ENCODE data around the gene KRT6B.

Gene KRT6B

DNA sequence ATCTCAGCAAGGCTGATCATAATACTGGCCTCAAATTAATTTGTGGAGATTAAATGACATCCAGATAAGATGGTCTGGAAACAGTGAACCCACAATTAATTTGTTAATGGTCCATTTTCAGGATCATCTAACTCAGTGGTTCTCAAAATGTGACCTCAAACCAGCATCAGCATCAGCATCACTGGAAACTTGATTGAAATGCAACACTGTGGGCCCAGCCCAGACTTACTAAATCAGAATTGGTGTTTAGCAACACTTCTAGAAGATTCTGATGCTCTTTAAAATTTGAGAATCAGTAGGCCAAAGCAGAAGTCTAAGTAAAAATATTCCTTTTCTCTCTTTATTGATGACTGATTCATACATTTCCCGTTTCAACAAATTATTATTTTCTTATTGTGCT lies 35.2 kb downstream of the KRT6B start:
- H3K27ac ChIP-seq (replicated peaks), result no peak overlapping the region
- TF ChIP-seq SPI1 (IDR thresholded peaks at IDR 0.05; ENCODE audit: borderline replicate concordance, low read depth), result no peak
- TF ChIP-seq, protein P1, sequence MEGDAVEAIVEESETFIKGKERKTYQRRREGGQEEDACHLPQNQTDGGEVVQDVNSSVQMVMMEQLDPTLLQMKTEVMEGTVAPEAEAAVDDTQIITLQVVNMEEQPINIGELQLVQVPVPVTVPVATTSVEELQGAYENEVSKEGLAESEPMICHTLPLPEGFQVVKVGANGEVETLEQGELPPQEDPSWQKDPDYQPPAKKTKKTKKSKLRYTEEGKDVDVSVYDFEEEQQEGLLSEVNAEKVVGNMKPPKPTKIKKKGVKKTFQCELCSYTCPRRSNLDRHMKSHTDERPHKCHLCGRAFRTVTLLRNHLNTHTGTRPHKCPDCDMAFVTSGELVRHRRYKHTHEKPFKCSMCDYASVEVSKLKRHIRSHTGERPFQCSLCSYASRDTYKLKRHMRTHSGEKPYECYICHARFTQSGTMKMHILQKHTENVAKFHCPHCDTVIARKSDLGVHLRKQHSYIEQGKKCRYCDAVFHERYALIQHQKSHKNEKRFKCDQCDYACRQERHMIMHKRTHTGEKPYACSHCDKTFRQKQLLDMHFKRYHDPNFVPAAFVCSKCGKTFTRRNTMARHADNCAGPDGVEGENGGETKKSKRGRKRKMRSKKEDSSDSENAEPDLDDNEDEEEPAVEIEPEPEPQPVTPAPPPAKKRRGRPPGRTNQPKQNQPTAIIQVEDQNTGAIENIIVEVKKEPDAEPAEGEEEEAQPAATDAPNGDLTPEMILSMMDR (IDR thresholded peaks at IDR 0.05; ENCODE audit: insufficient read depth, low read length), result no peak

DNA sequence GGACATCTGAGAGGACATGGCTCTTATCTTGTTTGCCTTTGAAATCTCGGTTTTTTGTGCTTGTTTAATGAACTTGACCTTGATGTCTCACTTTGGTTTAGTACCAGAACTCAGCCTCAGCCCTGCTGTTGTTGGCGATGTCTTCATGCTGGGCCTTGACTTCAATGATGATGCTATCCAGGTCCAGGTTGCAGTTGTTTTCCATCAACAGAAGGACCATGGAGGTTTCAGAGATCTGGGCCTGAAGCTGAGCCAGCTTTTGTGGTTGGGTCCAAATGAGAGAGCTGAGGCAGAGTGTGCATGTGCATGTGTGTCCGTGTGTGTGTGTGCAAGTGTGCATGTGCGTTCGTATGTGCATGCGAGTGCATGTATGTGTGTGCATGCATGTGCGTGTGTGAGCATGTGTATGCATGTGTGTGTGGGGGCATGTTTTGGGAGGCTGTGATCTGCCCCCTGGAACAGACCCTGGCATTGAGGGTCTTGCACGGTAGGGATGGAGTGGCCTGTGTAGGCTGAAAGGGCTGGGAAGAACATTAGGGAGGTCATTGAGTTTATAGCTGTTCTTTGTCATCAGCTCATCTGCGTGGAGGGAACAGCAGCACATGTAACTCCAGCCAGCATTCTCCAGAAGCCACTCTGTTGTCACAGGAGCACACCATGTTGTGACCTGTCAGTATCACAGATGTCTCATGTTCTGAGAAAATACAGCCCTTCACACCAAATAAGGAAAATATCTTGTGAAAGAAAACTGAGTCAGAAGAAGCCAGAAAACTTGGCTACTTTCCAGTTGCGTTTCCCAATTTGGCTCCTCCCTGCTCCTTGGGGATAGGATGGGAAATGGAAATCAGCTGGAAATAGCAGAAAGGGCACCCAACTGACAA lies 35.8 kb downstream of the KRT6B start:
- Histone ChIP-seq H3K27ac (replicated peaks) (no peak overlapping the region), H3K4me3 (replicated peaks; ENCODE audit: insufficient read depth, low read length) (no peak overlapping the region), H3K27me3 (ENCODE audit: insufficient read depth, poor library complexity, severe bottlenecking) (no peaks in the 10 kb centered on the region)
- TF ChIP-seq, protein P1 (IDR thresholded peaks at IDR 0.05; ENCODE audit: insufficient read depth, low read length), result no peak
- TF ChIP-seq SPI1 (IDR thresholded peaks at IDR 0.05; ENCODE audit: borderline replicate concordance, low read depth), result no peak
- no peak for TF ChIP-seq GABPA (IDR thresholded peaks at IDR 0.05; ENCODE audit: low read depth)
- TF ChIP-seq POLR2AphosphoS5 (IDR thresholded peaks at IDR 0.05; ENCODE audit: low read depth), result no peak
- TF ChIP-seq, protein P2, sequence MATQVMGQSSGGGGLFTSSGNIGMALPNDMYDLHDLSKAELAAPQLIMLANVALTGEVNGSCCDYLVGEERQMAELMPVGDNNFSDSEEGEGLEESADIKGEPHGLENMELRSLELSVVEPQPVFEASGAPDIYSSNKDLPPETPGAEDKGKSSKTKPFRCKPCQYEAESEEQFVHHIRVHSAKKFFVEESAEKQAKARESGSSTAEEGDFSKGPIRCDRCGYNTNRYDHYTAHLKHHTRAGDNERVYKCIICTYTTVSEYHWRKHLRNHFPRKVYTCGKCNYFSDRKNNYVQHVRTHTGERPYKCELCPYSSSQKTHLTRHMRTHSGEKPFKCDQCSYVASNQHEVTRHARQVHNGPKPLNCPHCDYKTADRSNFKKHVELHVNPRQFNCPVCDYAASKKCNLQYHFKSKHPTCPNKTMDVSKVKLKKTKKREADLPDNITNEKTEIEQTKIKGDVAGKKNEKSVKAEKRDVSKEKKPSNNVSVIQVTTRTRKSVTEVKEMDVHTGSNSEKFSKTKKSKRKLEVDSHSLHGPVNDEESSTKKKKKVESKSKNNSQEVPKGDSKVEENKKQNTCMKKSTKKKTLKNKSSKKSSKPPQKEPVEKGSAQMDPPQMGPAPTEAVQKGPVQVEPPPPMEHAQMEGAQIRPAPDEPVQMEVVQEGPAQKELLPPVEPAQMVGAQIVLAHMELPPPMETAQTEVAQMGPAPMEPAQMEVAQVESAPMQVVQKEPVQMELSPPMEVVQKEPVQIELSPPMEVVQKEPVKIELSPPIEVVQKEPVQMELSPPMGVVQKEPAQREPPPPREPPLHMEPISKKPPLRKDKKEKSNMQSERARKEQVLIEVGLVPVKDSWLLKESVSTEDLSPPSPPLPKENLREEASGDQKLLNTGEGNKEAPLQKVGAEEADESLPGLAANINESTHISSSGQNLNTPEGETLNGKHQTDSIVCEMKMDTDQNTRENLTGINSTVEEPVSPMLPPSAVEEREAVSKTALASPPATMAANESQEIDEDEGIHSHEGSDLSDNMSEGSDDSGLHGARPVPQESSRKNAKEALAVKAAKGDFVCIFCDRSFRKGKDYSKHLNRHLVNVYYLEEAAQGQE (IDR thresholded peaks at IDR 0.05; ENCODE audit: insufficient replicate concordance, low read depth), result no peak
- DNase-seq (ENCODE audit: low read depth in 1 of 2, low spot score in 1 of 2), result no peak

More for the DNA sequence above, 35.2 kb downstream of the KRT6B start:
- Histone ChIP-seq H3K27me3 (ENCODE audit: insufficient read depth, poor library complexity, severe bottlenecking) (no peaks in the 10 kb centered on the region), H3K4me3 (replicated peaks; ENCODE audit: insufficient read depth, low read length) (no peak overlapping the region)
- DNase-seq (ENCODE audit: low read depth in 1 of 2, low spot score in 1 of 2), result no peak

DNA sequence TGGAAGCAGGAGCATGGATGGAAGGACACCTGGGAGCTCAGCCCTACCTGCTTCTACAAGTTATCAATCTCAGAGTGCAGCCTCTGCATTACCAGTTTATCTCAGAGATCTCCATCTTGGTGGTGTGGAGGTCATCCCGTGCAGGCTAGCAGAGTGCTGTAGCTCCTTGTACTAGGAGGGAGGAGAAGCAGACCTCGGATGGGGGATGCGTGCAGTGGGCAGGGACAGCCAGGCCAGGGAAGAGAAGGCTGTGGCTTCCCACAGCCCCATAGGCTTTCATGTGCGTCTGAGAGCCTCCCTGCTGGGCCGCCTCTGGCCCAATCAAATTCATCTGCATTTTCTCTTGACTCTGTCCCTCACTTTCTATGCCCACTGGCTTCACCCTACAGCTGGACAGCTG lies 37.0 kb downstream of the KRT6B start:
- TF ChIP-seq SPI1 (IDR thresholded peaks at IDR 0.05; ENCODE audit: borderline replicate concordance, low read depth), result no peak
- no peak for TF ChIP-seq GABPA (IDR thresholded peaks at IDR 0.05; ENCODE audit: low read depth)
- TF ChIP-seq, protein P1 (IDR thresholded peaks at IDR 0.05; ENCODE audit: insufficient read depth, low read length), result no peak
- TF ChIP-seq, protein P2 (IDR thresholded peaks at IDR 0.05; ENCODE audit: insufficient replicate concordance, low read depth), result no peak
- no peak for TF ChIP-seq POLR2AphosphoS5 (IDR thresholded peaks at IDR 0.05; ENCODE audit: low read depth)
- no peak for DNase-seq (ENCODE audit: low read depth in 1 of 2, low spot score in 1 of 2)
- no peak overlapping the region for H3K4me3 ChIP-seq (replicated peaks; ENCODE audit: insufficient read depth, low read length)
- H3K27me3 ChIP-seq (ENCODE audit: insufficient read depth, poor library complexity, severe bottlenecking), result no peaks in the 10 kb centered on the region
- no peak overlapping the region for H3K27ac ChIP-seq (replicated peaks)

Data from HL-60 (cell line).